H9 (cell line): Measurements from ENCODE around the gene CLEC12A. TPM values are rescaled to one million over a fixed set of nuclear protein-coding genes. Genes with fewer than 3 reads are reported as not detected.

Experiments
- DNase-seq: peaks from one replicate; pipeline ENCODE4 v3.0.0-alpha.2; 2017
- H2AFZ ChIP-seq: one replicate; pipeline ENCODE4 v1.6.1; 2013; ENCODE audit warnings: mild to moderate bottlenecking, low read length, control low read depth, moderate library complexity
- H2AK5ac ChIP-seq: 2 replicates; pipeline ENCODE4 v1.6.1; 2013; ENCODE audit warnings: low read length, control low read depth, mixed read lengths; ENCODE audit not compliant: insufficient read length
- H2BK120ac ChIP-seq: one replicate; pipeline ENCODE4 v1.6.1; 2013; ENCODE audit warnings: low read depth, mild to moderate bottlenecking, low read length, control low read depth, inconsistent platforms; ENCODE audit not compliant: poor library complexity, severe bottlenecking
- H2BK12ac ChIP-seq: 2 replicates; pipeline ENCODE4 v1.6.1; 2013; ENCODE audit warnings: low read length, control low read depth, mixed read lengths, low read depth; ENCODE audit not compliant: insufficient read length
- H2BK15ac ChIP-seq: 2 replicates; pipeline ENCODE4 v1.6.1; 2013; ENCODE audit warnings: low read depth, low read length, control low read depth
- H2BK20ac ChIP-seq: one replicate; pipeline ENCODE4 v1.6.1; 2013; ENCODE audit warnings: low read depth, mild to moderate bottlenecking, low read length, control low read depth, inconsistent platforms; ENCODE audit not compliant: poor library complexity, severe bottlenecking
- H2BK5ac ChIP-seq: 2 replicates; pipeline ENCODE4 v1.6.1; 2013; ENCODE audit warnings: low read length, control low read depth, mixed read lengths; ENCODE audit not compliant: insufficient read length
- H3K14ac ChIP-seq: 2 replicates; pipeline ENCODE4 v1.6.1; 2013; ENCODE audit warnings: low read length, control low read depth; ENCODE audit not compliant: insufficient read depth
- H3K18ac ChIP-seq: 2 replicates; pipeline ENCODE4 v1.6.1; 2013; ENCODE audit warnings: low read depth, mild to moderate bottlenecking, mixed read lengths, low read length, control low read depth; ENCODE audit not compliant: insufficient read length
- H3K23ac ChIP-seq: 2 replicates; pipeline ENCODE4 v1.6.1; 2013; ENCODE audit warnings: low read length, control low read depth, mixed read lengths, low read depth; ENCODE audit not compliant: insufficient read length
- H3K23me2 ChIP-seq: 2 replicates; pipeline ENCODE4 v1.6.1; 2013; ENCODE audit warnings: low read depth, mild to moderate bottlenecking, mixed read lengths, low read length, control low read depth; ENCODE audit not compliant: insufficient read length, poor library complexity, severe bottlenecking
- H3K27ac ChIP-seq: 2 replicates; pipeline ENCODE4 v1.5.1; 2013; ENCODE audit warnings: low read length, control low read depth, mixed read lengths, low read depth; ENCODE audit not compliant: insufficient read length
- H3K27me3 ChIP-seq: 2 replicates; pipeline ENCODE4 v1.6.1; 2013; ENCODE audit warnings: low read length, control low read depth, inconsistent platforms; ENCODE audit not compliant: insufficient read depth
- H3K4ac ChIP-seq: 2 replicates; pipeline ENCODE4 v1.6.1; 2013; ENCODE audit warnings: low read depth, mild to moderate bottlenecking, control low read depth, inconsistent platforms, low read length, moderate library complexity
- H3K4me1 ChIP-seq: 2 replicates; pipeline ENCODE4 v1.6.1; 2013; ENCODE audit warnings: low read length, control low read depth, inconsistent platforms; ENCODE audit not compliant: insufficient read depth
- H3K4me2 ChIP-seq: 2 replicates; pipeline ENCODE4 v1.6.1; 2013; ENCODE audit warnings: low read length, control low read depth, mixed read lengths; ENCODE audit not compliant: insufficient read length, insufficient read depth
- H3K56ac ChIP-seq: 2 replicates; pipeline ENCODE4 v1.6.1; 2013; ENCODE audit warnings: low read depth, mild to moderate bottlenecking, mixed read lengths, low read length, control low read depth; ENCODE audit not compliant: insufficient read length
- H3K79me1 ChIP-seq: 2 replicates; pipeline ENCODE4 v1.6.1; 2013; ENCODE audit warnings: low read depth, mild to moderate bottlenecking, moderate library complexity, low read length, control low read depth, inconsistent platforms; ENCODE audit not compliant: insufficient read depth, poor library complexity, severe bottlenecking
- H3K79me2 ChIP-seq: 2 replicates; pipeline ENCODE4 v1.6.1; 2013; ENCODE audit warnings: low read length, control low read depth, inconsistent platforms; ENCODE audit not compliant: insufficient read depth
- H3K9ac ChIP-seq: 2 replicates; pipeline ENCODE4 v1.6.1; 2013; ENCODE audit warnings: low read length, control low read depth, mixed read lengths; ENCODE audit not compliant: insufficient read length; ENCODE audit errors: extremely low read depth
- H3K9me3 ChIP-seq: one replicate; pipeline ENCODE4 v1.6.1; 2013; ENCODE audit warnings: low read depth, low read length, inconsistent platforms; ENCODE audit not compliant: control insufficient read depth
- H3T11ph ChIP-seq: one replicate; pipeline ENCODE4 v1.6.1; 2013; ENCODE audit warnings: mild to moderate bottlenecking, low read length, control low read depth, inconsistent platforms
- H4K20me1 ChIP-seq: one replicate; pipeline ENCODE4 v1.6.1; 2013; ENCODE audit not compliant: control insufficient read depth, insufficient read length, insufficient read depth
- H4K5ac ChIP-seq: 2 replicates; pipeline ENCODE4 v1.6.1; 2013; ENCODE audit warnings: low read depth, mild to moderate bottlenecking, mixed read lengths, low read length, control low read depth; ENCODE audit not compliant: insufficient read length
- H4K8ac ChIP-seq: replicated peaks from 2 replicates; pipeline ENCODE4 v1.6.1; 2013; ENCODE audit warnings: low read length, control low read depth, mixed read lengths, low read depth; ENCODE audit not compliant: insufficient read length
- H4K91ac ChIP-seq: 2 replicates; pipeline ENCODE4 v1.6.1; 2013; ENCODE audit warnings: low read depth, mild to moderate bottlenecking, moderate library complexity, mixed read lengths, low read length, control low read depth; ENCODE audit not compliant: insufficient read length
- H3K27ac Mint-ChIP-seq, 3 experiments: 2 replicates in 2 of 3; 3 replicates in 1 of 3; pipeline ENCODE4 v1.8.0; 2020 to 2021; ENCODE audit warnings: mixed read lengths in 3 of 3, mild to moderate bottlenecking in 1 of 3, moderate library complexity in 1 of 3
- H3K27me3 Mint-ChIP-seq: 2 replicates; pipeline ENCODE4 v1.8.0; 2021; ENCODE audit warnings: low read depth, mild to moderate bottlenecking, moderate library complexity, mixed read lengths
- H3K36me3 Mint-ChIP-seq, 3 experiments: 2 replicates in 2 of 3; 3 replicates in 1 of 3; pipeline ENCODE4 v1.8.0; 2020 to 2021; ENCODE audit warnings: low read depth in 3 of 3, mixed read lengths in 3 of 3; ENCODE audit not compliant: insufficient read depth in 1 of 3
- H3K4me1 Mint-ChIP-seq, 2 experiments: 2 replicates each; pipeline ENCODE4 v1.8.0; 2020; ENCODE audit warnings: mixed read lengths in 2 of 2
- H3K4me3 Mint-ChIP-seq, 2 experiments: 2 replicates in 1 of 2; 3 replicates in 1 of 2; pipeline ENCODE4 v1.8.0; 2020 to 2021; ENCODE audit warnings: mild to moderate bottlenecking in 2 of 2, mixed read lengths in 2 of 2, moderate library complexity in 1 of 2
- H3K9me3 Mint-ChIP-seq, 2 experiments: 2 replicates in 1 of 2; 3 replicates in 1 of 2; pipeline ENCODE4 v1.8.0; 2020; ENCODE audit warnings: mild to moderate bottlenecking in 2 of 2, mixed read lengths in 2 of 2, moderate library complexity in 1 of 2
- WGBS: extraction: QIAGEN DNeasy Blood & Tissue Kit; methylation state at CpG from one replicate; pipeline ENCODE4 v1.1.7; 2013; ENCODE audit warnings: missing lambda C conversion rate, low lambda C conversion rate, mixed read lengths; ENCODE audit not compliant: insufficient read length; ENCODE audit errors: extremely low coverage; 5-methylcytosine and 5-hydroxymethylcytosine counted together
- total RNA-seq: library from RNA; stranded (reverse); gene quantifications from 2 replicates; pipeline ENCODE4 v1.2.1, GENCODE V29; 2021
- TF ChIP-seq, protein P1 (sequence below): fragments of 200-600 bp; sonication (generic); conservative IDR thresholded peaks from 3 replicates; pipeline ENCODE4 v1.8.0; 2021; ENCODE audit warnings: antibody characterized with exemption, mild to moderate bottlenecking

CLEC12A gene
- total RNA-seq, 1 experiment from 2014 or later = not detected

DNA sequence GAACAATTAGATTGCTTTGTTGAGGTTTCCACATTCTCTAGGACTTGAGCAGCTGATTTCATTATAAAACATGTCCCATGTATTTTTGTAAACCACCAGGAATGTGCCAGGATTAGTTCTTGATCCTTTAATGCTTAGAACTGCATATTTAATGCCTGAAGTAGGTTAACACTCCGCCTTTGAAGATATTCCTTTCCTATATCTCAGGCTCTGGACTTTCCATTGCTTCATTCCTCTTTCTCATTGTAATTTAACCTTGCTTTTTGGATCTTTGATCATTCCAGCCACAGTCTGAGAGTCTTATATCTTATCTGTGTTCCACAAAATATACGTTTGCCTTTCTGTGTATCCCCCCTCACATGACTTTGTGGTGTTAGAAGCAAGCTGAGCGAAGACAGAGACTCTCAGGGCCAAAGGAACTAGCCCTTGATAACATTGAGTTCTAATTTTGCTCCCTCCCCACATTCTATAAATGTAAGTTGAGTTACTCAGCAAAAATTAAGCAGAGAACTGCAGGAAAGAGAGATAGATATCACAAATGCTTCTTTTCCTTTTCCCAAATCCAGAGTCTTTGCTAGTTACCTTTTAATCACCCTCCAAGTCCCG is 30.1 kb downstream of the CLEC12A start:
- Histone ChIP-seq H2AFZ (no peak overlapping the region), H2BK20ac (no peak overlapping the region), H3K9ac (no peak overlapping the region), H3T11ph (no peak overlapping the region), H3K23ac (no peak overlapping the region), H3K56ac (no peak overlapping the region), H4K91ac (no peak overlapping the region), H2AK5ac (no peak overlapping the region), H2BK5ac (no peak overlapping the region), H3K27ac (no peak overlapping the region), H3K4me1 (no peaks in the 10 kb centered on the region), H3K23me2 (no peaks in the 10 kb centered on the region), H4K20me1 (no peaks in the 10 kb centered on the region), H3K9me3 (no peaks in the 10 kb centered on the region), H2BK15ac (no peak overlapping the region), H3K14ac (no peak overlapping the region), H2BK120ac (no peak overlapping the region), H4K8ac (no peak overlapping the region), H3K4ac (no peak overlapping the region), H3K27me3 (no peaks in the 10 kb centered on the region), H4K5ac (no peak overlapping the region), H3K79me2 (no peaks in the 10 kb centered on the region), H2BK12ac (no peak overlapping the region), H3K4me2 (no peak overlapping the region), H3K79me1 (no peaks in the 10 kb centered on the region), H3K18ac (no peak overlapping the region)
- Mint-ChIP-seq H3K4me1 (no peaks in the 10 kb centered on the region), H3K27ac (no peak overlapping the region), H3K27me3 (no peaks in the 10 kb centered on the region), H3K9me3 (no peaks in the 10 kb centered on the region; a peak in 1 of 5 replicates), H3K36me3 (no peaks in the 10 kb centered on the region), H3K4me3 (no peak overlapping the region)
- no peak for DNase-seq
- TF ChIP-seq, protein P1, sequence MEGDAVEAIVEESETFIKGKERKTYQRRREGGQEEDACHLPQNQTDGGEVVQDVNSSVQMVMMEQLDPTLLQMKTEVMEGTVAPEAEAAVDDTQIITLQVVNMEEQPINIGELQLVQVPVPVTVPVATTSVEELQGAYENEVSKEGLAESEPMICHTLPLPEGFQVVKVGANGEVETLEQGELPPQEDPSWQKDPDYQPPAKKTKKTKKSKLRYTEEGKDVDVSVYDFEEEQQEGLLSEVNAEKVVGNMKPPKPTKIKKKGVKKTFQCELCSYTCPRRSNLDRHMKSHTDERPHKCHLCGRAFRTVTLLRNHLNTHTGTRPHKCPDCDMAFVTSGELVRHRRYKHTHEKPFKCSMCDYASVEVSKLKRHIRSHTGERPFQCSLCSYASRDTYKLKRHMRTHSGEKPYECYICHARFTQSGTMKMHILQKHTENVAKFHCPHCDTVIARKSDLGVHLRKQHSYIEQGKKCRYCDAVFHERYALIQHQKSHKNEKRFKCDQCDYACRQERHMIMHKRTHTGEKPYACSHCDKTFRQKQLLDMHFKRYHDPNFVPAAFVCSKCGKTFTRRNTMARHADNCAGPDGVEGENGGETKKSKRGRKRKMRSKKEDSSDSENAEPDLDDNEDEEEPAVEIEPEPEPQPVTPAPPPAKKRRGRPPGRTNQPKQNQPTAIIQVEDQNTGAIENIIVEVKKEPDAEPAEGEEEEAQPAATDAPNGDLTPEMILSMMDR = no peak
- WGBS = no CpG with 5 or more reads among the region's 4 CpGs
